WTC11 (cell line): ENCODE results near the gene SYNGR3. TPM values are rescaled to one million over a fixed set of nuclear protein-coding genes. Genes with fewer than 3 reads are reported as not detected.
"Not testable (repeated sequence)": the region's sequence is repeated elsewhere in the genome, so short reads cannot be mapped to it uniquely, and the experiment has no call there.

Source experiments
- ATAC-seq: fragments of 200-7000 bp; cut with Tn5 transposase; 2 replicates; pipeline ENCODE4 v1.10.0; 2021; ENCODE audit warnings: mild to moderate bottlenecking, moderate library complexity
- CTCF ChIA-PET: fragments of 300-600 bp; sonication (Branson Sonifier 250); formaldehyde crosslinking; loops from one replicate; lab custom pipeline; 2021; ENCODE audit warnings: antibody characterized with exemption; lab: Charles Lee
- POLR2A ChIA-PET: fragments of 350-600 bp; sonication (Branson Sonifier 250); formaldehyde crosslinking; loops from one replicate; lab custom pipeline; 2021; ENCODE audit warnings: antibody characterized with exemption; lab: Charles Lee
- DNase-seq: peaks from one replicate; pipeline ENCODE4 v3.0.0; 2021; ENCODE audit warnings: low spot score
- H3K27ac Mint-ChIP-seq: 2 replicates; pipeline ENCODE4 v1.8.0; 2021; ENCODE audit warnings: mixed read lengths
- H3K27me3 Mint-ChIP-seq: 2 replicates; pipeline ENCODE4 v1.8.0; 2021; ENCODE audit warnings: low read depth, mild to moderate bottlenecking, moderate library complexity, mixed read lengths
- H3K36me3 Mint-ChIP-seq: 2 replicates; pipeline ENCODE4 v1.8.0; 2021; ENCODE audit warnings: mixed read lengths
- H3K4me1 Mint-ChIP-seq: 2 replicates; pipeline ENCODE4 v1.8.0; 2022; ENCODE audit warnings: mixed read lengths
- H3K4me3 Mint-ChIP-seq: 2 replicates; pipeline ENCODE4 v1.8.0; 2021; ENCODE audit warnings: mild to moderate bottlenecking, moderate library complexity, mixed read lengths
- H3K9me3 Mint-ChIP-seq: 2 replicates; pipeline ENCODE4 v1.8.0; 2021; ENCODE audit warnings: mixed read lengths
- CREM ChIP-seq: sonication (generic); formaldehyde crosslinking; IDR thresholded peaks from 2 replicates; pipeline ENCODE4 v1.8.1; 2022; ENCODE audit warnings: mild to moderate bottlenecking, missing genetic modification reagents, moderate library complexity
- CTCF ChIP-seq: fragments of 200-600 bp; IDR thresholded peaks from 2 replicates; pipeline ENCODE4 v1.8.0; 2022; ENCODE audit warnings: antibody characterized with exemption
- EMX1 ChIP-seq: fragments of 250-450 bp; sonication (Bioruptor Pico); IDR thresholded peaks from 2 replicates; pipeline ENCODE4 v1.8.0; 2021; ENCODE audit warnings: mild to moderate bottlenecking
- ERG ChIP-seq: fragments of 250-450 bp; sonication (Bioruptor Pico); IDR thresholded peaks from 2 replicates; pipeline ENCODE4 v1.8.0; 2021; ENCODE audit warnings: mild to moderate bottlenecking
- FOXJ3 ChIP-seq: sonication (generic); formaldehyde crosslinking; IDR thresholded peaks from 2 replicates; pipeline ENCODE4 v1.9.0; 2021; ENCODE audit warnings: missing genetic modification reagents, mild to moderate bottlenecking, borderline replicate concordance
- FOXK1 ChIP-seq: sonication (generic); formaldehyde crosslinking; IDR thresholded peaks from 2 replicates; pipeline ENCODE4 v1.8.0; 2022; ENCODE audit warnings: mild to moderate bottlenecking, moderate library complexity, missing genetic modification reagents
- FOXP4 ChIP-seq: sonication (generic); formaldehyde crosslinking; IDR thresholded peaks from 2 replicates; pipeline ENCODE4 v1.8.0; 2022; ENCODE audit warnings: mild to moderate bottlenecking, missing genetic modification reagents
- NR1H2 ChIP-seq: sonication (generic); formaldehyde crosslinking; IDR thresholded peaks from 2 replicates; pipeline ENCODE4 v1.9.0; 2021; ENCODE audit warnings: mild to moderate bottlenecking, moderate library complexity, missing genetic modification reagents
- PREB ChIP-seq: sonication (generic); formaldehyde crosslinking; IDR thresholded peaks from 2 replicates; pipeline ENCODE4 v1.8.1; 2022; ENCODE audit warnings: mild to moderate bottlenecking, missing genetic modification reagents, moderate library complexity, borderline replicate concordance
- STAT6 ChIP-seq: sonication (generic); formaldehyde crosslinking; conservative IDR thresholded peaks from 2 replicates; pipeline ENCODE4 v1.8.1; 2023; ENCODE audit warnings: mild to moderate bottlenecking, low read depth, missing genetic modification reagents, moderate library complexity
- ZNF317 ChIP-seq: sonication (generic); formaldehyde crosslinking; IDR thresholded peaks from 2 replicates; pipeline ENCODE4 v1.8.1; 2023; ENCODE audit warnings: low read depth, mild to moderate bottlenecking, moderate library complexity, missing genetic modification reagents, borderline replicate concordance
- ZNF396 ChIP-seq: fragments of 250-450 bp; sonication (Bioruptor Pico); IDR thresholded peaks from 2 replicates; pipeline ENCODE4 v1.8.0; 2021; ENCODE audit warnings: mild to moderate bottlenecking, moderate library complexity, borderline replicate concordance
- ZNF425 ChIP-seq: fragments of 250-450 bp; sonication (Bioruptor Pico); conservative IDR thresholded peaks from 2 replicates; pipeline ENCODE4 v1.9.0; 2021; ENCODE audit warnings: mild to moderate bottlenecking
- ZNF671 ChIP-seq: fragments of 250-450 bp; sonication (Bioruptor Pico); IDR thresholded peaks from 2 replicates; pipeline ENCODE4 v1.8.0; 2021; ENCODE audit warnings: mild to moderate bottlenecking
- total RNA-seq: library from RNA; stranded (reverse); gene quantifications from 3 replicates; pipeline ENCODE4 v1.2.3, GENCODE V29; 2021

SYNGR3 gene
- total RNA-seq, 1 experiment from 2014 or later = 41.5 TPM

- Mint-ChIP-seq H3K36me3 (no peaks in the 10 kb centered on the region), H3K9me3 (no peaks in the 10 kb centered on the region), H3K4me1 (peaks cover 4% of the 10 kb centered on the region), H3K4me3 (no peak overlapping the region), H3K27me3 (peaks cover 11% of the 10 kb centered on the region), H3K27ac (no peak overlapping the region)
- ChIA-PET CTCF (interaction anchor here (0.9 to 3.8 kb wide), 3 partner anchors 12 to 187 kb away, joined by 3 to 29 read pairs (median 5); partner anchors contain the start of gene MSRB1), POLR2A (no interaction called here)
- TF ChIP-seq NR1H2 (CRISPR knock-in tag) = no peak
- no peak for TF ChIP-seq CREM
- no peak for TF ChIP-seq FOXP4 (CRISPR knock-in tag)
- TF ChIP-seq ZNF396 (CRISPR knock-in tag) = no peak
- no peak for TF ChIP-seq ZNF425 (CRISPR knock-in tag)
- no peak for TF ChIP-seq STAT6 (CRISPR knock-in tag)
- no peak for TF ChIP-seq EMX1 (CRISPR knock-in tag)
- no peak for TF ChIP-seq CTCF
- no peak for TF ChIP-seq ZNF671 (CRISPR knock-in tag)
- TF ChIP-seq FOXK1 (CRISPR knock-in tag) = no peak
- TF ChIP-seq PREB (CRISPR knock-in tag) = no peak
- no peak for TF ChIP-seq ZNF317 (CRISPR knock-in tag)
- TF ChIP-seq FOXJ3 = no peak
- no peak for TF ChIP-seq ERG (CRISPR knock-in tag)
- DNase-seq (no peak), ATAC-seq (no peak)
Observed at GRCh38 chr16:1953734-1954133, 36.0 kb upstream of the SYNGR3 start.

GRCh38 chr16:1957434-1958142 lies 32.2 kb upstream of the SYNGR3 start:
- not testable (repeated sequence) for H3K27me3 Mint-ChIP-seq, DNase-seq, ATAC-seq, H3K9me3 Mint-ChIP-seq, H3K4me3 Mint-ChIP-seq, H3K27ac Mint-ChIP-seq
- Mint-ChIP-seq H3K4me1 (peaks cover 25% of the 10 kb centered on the region), H3K36me3 (peaks cover 16% of the 10 kb centered on the region)
- ChIA-PET CTCF (interaction anchor here (0.9 to 1.8 kb wide), 3 partner anchors 16 to 46 kb away, joined by 3 to 5 read pairs (median 4); no protein-coding TSS in a partner anchor), POLR2A (interaction anchor here (0.6 kb wide), 1 partner anchor 55 kb away, joined by 3 read pairs; no protein-coding TSS in a partner anchor)

- not testable (repeated sequence) for H3K27me3 Mint-ChIP-seq, H3K27ac Mint-ChIP-seq, H3K9me3 Mint-ChIP-seq, ATAC-seq, H3K4me3 Mint-ChIP-seq, DNase-seq
- ChIA-PET CTCF (interaction anchor here (0.9 to 1.8 kb wide), 3 partner anchors 17 to 46 kb away, joined by 3 to 5 read pairs (median 4); no protein-coding TSS in a partner anchor), POLR2A (interaction anchor here (0.6 kb wide), 1 partner anchor 54 kb away, joined by 3 read pairs; no protein-coding TSS in a partner anchor)
- Mint-ChIP-seq H3K36me3 (peaks cover 21% of the 10 kb centered on the region), H3K4me1 (peaks cover 27% of the 10 kb centered on the region)
Observed at GRCh38 chr16:1958143-1958491, 31.7 kb upstream of the SYNGR3 start.
